Measurements from ENCODE around the gene PAPOLA.

PAPOLA gene

DNA sequence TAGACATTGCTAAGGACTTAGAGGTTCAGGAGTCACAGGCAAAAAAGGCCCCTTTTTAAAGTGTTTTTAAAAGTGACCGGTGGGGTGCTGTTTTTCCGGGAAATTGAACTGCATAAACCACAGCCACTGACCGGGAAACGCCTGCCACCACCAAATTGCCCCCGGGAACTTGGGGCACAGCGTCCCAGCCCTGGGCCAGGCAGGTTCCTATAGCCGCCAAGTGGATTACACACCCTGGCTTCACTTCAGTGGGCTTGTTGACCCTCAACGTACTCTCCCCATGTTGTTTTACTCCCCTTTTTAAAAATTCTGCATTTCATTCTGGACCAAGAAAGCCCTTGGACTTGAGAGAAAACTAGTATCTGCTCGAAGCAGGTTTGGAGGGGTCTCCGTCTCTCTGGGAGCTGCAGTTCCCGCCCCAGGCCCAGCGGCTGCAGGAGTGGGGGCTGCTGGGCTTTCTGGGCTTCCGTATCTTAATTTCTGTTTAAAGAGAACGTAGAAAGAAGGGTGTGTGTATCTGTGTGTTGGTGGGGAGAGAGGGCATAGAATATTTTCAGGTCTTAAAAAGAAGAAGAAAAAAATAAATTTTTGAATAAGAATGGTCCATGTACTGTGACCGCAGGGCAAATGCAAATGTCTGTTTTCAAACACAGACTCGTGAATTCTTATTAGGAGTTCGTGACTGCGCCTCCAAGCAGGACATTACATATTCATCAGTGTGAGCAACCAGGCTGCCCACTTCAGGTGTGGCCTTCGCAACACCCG, 82.9 kb downstream of the PAPOLA start:
- H3K4me3 ChIP-seq (ENCODE audit: low read depth, low read length): no peak overlapping the region

DNA sequence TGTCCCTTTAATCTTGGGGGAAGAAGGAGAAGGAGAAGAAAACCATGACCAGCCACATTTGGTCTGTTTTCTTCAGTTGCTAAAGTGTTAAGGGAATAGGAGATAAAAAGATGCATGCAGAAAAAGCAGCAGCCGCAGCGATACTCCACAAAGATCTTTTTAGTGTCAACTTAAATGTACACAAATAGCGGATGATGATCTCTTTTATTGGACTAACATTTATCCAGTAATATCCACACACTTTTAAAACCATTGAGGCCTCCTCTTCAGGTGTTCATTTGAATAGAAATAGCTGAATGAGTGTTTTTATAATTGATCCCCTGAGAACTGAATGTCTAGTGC, 83.5 kb downstream of the PAPOLA start:
- no peak overlapping the region for H3K4me3 ChIP-seq (ENCODE audit: low read depth, low read length)

GRCh38 chr14:96586056-96586455, 83.9 kb downstream of the PAPOLA start:
- no peak overlapping the region for H3K4me3 ChIP-seq (ENCODE audit: low read depth, low read length)

DNA sequence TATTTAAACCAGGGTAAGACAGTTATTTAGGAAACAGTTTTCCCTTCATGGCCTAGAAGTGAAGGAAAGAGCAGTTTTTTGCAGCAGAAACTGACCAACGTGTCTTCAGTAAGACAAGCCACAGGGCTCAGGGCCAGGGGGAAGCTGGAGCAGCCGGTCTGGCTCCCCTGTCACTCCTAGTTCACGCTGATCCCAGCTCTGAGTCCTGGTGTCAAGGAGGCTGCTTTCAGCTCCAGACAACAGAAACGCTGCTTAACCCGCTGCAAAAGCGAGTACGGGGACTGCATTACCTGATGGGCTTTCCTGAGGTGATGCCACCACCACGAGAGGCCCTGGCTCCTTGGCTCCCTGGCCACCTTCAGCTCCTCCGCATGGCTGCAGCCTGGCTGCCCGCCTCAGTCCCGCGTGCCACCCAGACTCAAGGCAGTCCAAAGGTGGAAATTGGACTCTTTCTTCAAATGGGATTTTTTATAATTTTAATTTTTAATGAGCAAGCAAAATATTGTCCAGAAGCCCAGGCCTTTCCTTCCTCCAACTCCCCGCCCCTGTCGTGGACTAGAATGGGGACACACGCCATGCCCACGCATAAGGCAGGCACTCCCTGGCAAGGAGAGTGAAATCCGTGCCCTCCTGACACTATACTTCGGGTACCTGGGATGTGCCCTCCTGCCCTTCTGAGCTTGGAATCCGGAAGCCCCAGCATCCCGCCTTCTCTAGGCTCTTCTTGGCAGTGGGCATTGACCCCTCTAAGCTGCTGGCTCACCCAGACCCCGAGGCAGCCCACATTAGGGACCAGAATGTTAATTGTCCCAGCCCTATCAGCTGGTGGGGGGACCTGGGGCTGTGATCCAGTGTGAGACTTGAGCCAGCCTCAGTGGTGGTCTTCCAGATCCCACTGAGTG, 85.0 kb downstream of the PAPOLA start:
- H3K4me3 ChIP-seq (ENCODE audit: low read depth, low read length): no peak overlapping the region

DNA sequence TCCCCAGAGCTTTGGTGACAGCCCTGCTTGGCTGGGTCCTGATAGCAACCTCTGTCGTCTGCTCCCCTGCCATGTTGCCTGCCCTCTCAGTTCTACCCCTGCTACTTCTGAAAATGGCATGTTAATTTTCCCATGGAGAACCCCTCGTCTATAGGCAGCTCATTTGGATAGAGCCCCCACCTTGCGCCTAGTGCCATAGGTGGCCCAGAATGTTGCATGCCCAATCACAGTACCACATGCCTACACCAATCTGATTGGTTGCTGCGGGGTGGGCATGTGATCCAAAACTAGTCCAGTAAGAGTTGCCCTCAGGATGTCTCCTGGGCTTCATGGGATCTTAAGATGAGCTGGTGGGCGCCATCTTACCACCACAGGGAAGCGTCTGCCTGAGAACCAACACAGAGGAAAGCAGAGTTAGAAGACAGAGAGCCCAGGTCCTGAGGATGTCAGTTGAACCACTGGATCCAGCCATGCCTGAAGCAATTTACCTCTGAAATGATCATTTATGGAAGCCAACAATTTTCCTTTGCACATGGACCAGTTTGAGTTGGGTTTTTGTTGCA, 85.7 kb downstream of the PAPOLA start:
- H3K4me3 ChIP-seq (ENCODE audit: low read depth, low read length): no peak overlapping the region

DNA sequence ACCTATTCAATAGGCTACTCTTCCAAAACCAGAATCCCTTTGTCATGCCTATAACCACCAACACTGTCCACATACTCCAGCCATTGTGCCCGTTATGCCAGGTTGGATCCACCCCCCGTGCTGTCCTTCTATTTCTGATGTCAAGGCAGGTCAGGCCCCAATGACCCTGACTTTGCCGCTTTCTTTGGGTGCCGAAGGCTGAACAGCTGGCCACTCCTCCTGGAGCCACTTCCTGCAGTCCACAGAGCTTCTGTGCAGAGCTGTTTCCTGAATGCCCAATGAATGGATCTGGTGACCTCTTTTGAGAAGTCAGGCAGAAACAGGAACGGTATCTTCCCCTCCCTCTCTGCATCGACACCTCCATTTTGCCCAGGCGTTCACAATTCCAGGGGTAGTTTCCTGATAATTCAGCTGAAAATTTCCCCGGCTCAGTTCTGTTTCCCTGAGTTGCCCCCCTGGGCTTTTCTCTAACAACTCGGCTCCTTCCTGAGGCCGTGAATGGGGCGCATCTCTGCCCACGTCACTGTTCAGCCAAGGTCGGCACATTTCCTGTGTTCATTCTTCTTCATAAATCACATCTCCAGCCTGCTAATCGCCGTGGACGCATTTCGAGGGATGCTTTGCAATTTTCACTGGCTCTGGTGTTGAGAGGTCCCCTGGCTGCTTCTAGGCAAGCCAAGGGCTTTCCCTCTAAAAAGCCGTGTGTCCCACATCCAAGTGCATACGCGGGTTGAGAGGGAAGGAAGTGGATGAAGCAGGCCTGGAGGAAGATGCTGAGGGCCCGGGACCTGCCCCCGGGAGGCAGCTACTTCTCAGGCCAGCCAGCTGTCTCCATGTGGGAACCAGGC, 86.5 kb downstream of the PAPOLA start:
- no peak overlapping the region for H3K4me3 ChIP-seq (ENCODE audit: low read depth, low read length)

GRCh38 chr14:96589577-96589976, 87.4 kb downstream of the PAPOLA start:
- no peak overlapping the region for H3K4me3 ChIP-seq (ENCODE audit: low read depth, low read length)

DNA sequence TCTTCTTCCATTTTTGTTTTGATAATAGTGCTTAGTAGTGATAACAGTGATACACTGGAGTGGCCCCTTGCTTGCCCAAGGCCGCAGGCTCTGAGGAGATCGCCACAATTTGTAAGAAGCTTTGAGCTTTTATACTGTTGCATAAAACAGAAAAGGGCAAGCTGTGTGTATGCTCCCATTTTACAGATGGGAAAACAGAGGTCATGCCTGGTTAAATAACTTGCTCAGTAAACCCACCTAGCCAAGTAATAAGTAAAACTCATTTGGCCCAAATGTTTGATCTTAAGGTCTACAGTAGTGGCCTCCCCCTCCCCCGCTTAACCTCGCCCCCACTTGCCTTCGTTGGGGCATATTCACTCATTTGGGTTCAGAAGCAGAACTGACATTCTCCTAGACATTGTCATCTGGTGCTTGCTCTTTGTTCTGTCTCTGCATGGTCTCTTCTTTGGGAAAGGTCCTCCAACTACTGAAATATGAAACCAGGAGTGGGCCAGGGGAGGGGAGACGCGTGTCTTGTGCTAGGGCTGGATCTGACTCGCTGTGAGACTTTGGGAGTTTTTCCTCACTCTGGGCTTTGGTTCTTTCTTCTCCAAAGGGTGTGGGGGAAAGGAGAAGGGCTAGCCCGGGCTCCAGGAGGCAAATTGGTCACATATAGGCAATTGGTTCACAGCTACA, 88.1 kb downstream of the PAPOLA start:
- H3K4me3 ChIP-seq (ENCODE audit: low read depth, low read length): no peak overlapping the region

- H3K4me3 ChIP-seq (ENCODE audit: low read depth, low read length): peak overlapping the region; percentile 28
Observed at GRCh38 chr14:96592591-96593386, 90.6 kb downstream of the PAPOLA start.

DNA sequence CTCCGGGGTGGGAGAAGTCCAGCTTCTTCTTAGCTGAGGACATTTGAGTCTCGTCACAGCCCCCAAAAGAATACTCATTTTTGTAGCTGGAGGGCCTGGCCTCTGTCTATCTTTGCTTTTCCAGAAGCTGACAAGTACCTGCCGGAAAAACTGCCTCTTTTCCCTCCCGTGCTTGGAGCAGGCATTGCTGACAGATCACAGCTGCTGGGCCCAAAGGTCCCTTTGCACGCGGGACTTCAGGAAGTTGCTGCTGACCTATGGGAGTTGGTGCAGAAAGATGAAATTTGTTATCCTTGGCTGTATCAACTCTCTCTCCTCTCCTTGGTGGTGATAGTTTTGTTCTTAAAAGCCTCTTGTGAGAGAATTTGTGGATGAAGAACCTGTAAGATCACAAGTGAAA, 92.8 kb downstream of the PAPOLA start:
- H3K4me3 ChIP-seq (ENCODE audit: low read depth, low read length): no peak overlapping the region

DNA sequence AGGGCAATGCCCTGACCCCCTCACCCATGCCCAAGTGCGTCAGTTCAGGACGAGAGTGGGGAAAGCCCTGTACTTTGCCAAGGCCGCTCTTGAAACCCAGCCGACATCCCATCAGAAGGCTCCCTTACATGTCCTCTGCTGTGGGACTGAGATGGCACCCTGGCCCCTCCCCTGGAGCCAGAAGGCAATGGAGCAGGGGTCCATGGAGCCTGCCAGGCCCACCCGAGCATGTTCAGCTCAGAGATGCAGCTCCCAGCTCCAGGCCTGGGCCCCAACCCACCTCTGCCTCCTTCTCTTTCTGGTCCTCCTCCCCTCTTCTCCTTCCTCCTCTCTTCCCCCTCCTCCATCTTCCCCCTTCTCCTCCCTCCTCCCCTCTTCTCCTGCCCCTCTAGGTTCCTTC, 95.5 kb downstream of the PAPOLA start:
- no peak overlapping the region for H3K4me3 ChIP-seq (ENCODE audit: low read depth, low read length)

DNA sequence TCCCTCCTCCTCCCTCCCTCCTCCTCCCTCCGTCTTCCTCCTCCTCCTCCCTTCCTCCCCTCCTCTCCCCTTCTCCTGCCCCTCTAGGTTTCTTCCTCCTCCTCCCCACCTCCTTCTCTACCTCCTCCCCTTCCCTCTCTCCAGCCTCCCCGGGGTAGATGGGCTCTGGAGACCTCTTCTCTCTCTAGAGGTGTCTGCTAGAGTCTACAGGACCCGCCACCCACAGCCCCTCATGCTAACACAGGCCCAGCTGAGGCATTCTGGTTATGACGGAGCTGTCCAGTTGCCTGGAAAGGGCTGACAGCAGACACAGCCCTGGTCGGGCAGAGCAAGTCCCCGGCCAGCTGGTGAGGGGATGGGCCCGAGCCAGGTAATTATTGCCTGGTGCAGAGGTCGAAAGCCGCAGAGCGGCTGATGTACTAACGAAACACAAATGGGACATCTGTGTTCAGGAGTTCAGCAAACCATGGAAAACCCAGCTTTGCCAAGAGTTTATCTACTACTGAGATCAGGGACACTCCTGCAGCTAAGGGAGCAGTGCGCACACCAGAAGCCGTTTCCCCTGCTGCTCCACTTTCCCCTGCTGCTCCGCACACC, 96.2 kb downstream of the PAPOLA start:
- no peak overlapping the region for H3K4me3 ChIP-seq (ENCODE audit: low read depth, low read length)

GRCh38 chr14:96599076-96599475, 96.9 kb downstream of the PAPOLA start:
- no peak overlapping the region for H3K4me3 ChIP-seq (ENCODE audit: low read depth, low read length)

- no peak overlapping the region for H3K4me3 ChIP-seq (ENCODE audit: low read depth, low read length)
Observed at GRCh38 chr14:96602186-96602585, 100.0 kb downstream of the PAPOLA start.

DNA sequence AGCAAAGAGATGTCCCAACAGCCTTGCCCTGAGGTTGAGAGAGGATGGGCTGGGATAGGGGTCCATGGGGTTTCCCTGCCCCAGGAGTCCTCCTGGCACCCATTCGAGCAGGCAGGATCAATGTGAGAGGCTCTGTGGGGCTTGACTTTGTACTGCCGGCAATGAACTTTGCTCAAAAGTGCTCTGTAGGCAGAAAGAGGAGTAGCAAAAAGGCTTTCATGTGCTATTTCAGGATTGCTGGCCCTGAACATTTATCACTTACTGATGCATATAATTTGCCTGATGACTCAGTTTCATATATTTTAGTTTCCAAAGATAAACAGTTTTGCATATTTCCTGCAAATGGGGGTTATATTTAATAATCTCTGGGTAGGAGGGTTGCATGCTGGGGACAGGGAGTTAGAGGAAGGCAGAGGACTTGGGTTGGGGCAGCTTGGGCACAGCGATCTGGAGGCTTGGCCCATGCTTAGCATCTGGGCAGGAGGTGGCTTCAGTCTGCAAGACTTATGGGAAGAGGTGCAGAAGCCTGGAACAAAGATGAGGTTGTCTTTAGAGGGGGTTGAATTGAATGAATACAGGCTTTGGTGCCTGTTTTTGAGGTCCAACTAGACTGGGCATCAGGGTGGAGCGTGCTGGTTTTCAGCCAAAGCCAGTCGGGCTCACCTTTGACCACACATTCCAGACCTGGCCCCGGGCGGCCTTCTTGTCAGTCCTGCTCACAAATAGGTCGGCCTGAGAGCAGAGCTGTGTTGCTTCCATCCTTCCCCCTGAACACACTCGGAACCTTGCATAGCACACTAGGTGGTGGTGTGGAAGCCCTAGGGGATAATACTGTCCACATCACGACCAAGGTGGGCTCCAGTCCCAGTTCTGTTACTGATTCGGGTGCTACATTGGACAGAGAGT, 101.4 kb downstream of the PAPOLA start:
- no peak overlapping the region for H3K4me3 ChIP-seq (ENCODE audit: low read depth, low read length)

DNA sequence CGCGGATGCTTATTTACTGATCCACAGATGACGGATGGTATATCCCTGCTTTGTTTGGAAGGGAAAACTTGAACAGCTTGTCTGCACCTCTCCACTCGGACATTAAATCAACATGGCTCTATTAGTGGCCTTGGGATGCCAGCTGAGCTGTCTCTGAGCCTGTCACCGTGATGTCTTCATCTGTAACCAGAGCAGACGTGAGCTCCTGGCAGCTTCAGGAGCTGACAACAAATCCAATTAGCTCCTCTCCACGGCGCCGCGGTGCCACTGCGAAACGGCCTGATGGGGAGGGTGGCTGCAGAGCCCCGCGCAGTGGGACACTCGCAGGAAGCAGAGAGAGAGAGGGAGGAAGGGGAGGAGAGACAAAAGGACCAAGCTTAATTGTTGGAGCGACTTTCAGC, 112.3 kb downstream of the PAPOLA start:
- H3K4me3 ChIP-seq (ENCODE audit: low read depth, low read length): no peak overlapping the region

DNA sequence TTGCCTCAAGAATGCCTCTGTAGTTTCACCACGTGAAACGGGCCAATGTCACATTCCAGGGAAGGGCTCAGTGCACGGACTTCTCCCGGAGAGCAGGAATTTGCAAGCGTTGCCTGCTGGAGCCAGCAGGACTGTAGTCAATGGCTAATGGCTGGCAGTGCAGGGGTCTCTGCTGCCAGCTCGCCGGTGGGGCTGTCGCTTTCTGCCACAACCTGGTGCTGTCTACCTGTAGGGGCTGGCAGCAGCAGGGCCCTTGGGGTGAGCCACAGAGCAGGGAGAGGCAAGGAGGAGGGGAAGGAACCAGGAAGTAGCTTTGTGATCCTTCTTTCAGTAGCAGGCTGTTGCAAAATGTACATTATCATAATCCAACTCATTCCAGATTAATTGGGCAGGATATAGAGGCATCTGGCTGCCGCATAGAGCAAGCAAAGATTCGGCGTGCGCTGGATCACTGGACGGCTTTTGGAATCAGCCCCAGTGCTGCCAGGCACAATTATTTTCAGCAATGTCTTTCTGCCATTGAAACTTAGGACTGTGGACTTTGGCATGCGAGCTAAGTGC, 114.1 kb downstream of the PAPOLA start:
- H3K4me3 ChIP-seq (ENCODE audit: low read depth, low read length): no peak overlapping the region

All from iPS-11a (cell line).